K562 (cell line): ENCODE results near the gene GNAI2. TPM values are rescaled to one million over a fixed set of nuclear protein-coding genes. Genes with fewer than 3 reads are reported as not detected.

ENCODE experiments used
- ATAC-seq: fragments of 200-7000 bp; cut with Tn5 transposase; 3 replicates; pipeline ENCODE4 v1.9.1; 2020; ENCODE audit warnings: moderate library complexity
- BruUV-seq: library from RNA; stranded (reverse); fragments of 400-500 nt; replicated peaks from 2 replicates; lab custom pipeline; 2021; lab: Mats Ljungman, UMichigan
- CTCF ChIA-PET: fragments of 300-600 bp; formaldehyde crosslinking; extraction: SDS; loops from one replicate; lab custom pipeline; 2021; ENCODE audit warnings: low intra/inter-chr PET ratio; lab: Yijun Ruan, JAX
- POLR2A ChIA-PET: fragments of 300-600, 350-650 bp; sonication (Branson Sonifier 250); formaldehyde crosslinking; extraction: SDS; loops from one replicate; lab custom pipeline; 2021; ENCODE audit warnings: antibody characterized with exemption, inconsistent platforms; lab: Yijun Ruan, JAX
- DNase-seq, 4 experiments: peaks; one replicate each; pipeline versions ENCODE4 v3.0.0 to v3.0.0-alpha.2; 2011 to 2018; ENCODE audit warnings: low spot score in 3 of 4, mixed read lengths in 3 of 4; ENCODE audit errors: extremely low read depth in 1 of 4
- FAIRE-seq: peaks from 2 replicates; lab custom pipeline; 2011; peaks lifted over from hg19 to GRCh38; lab: Jason Lieb, UNC
- H2AFZ ChIP-seq: 2 replicates; pipeline ENCODE4 v1.6.0; 2011; ENCODE audit warnings: low read depth, low read length, control low read depth, inconsistent platforms
- H3K27ac ChIP-seq: fragments of 200-600 bp; 3 replicates; pipeline ENCODE4 v1.8.0; 2011; ENCODE audit warnings: low read depth, mild to moderate bottlenecking, control low read depth, inconsistent platforms, low read length, moderate library complexity, mixed read lengths; ENCODE audit errors: extremely low read depth
- H3K27me3 ChIP-seq, 2 experiments: fragments of 300-600 bp in 1 of 2; 2 replicates in 1 of 2; 3 replicates in 1 of 2; pipeline versions ENCODE4 v1.6.0 to v1.8.0; 2011; ENCODE audit warnings: inconsistent platforms in 2 of 2, low read length in 2 of 2, mild to moderate bottlenecking in 1 of 2, mixed read lengths in 1 of 2, moderate library complexity in 1 of 2; ENCODE audit not compliant: control insufficient read depth in 2 of 2, insufficient read depth in 2 of 2
- H3K36me3 ChIP-seq: fragments of 300-600 bp; 3 replicates; pipeline ENCODE4 v1.8.0; 2011; ENCODE audit warnings: mild to moderate bottlenecking, low read length, inconsistent platforms; ENCODE audit not compliant: control insufficient read depth, insufficient read depth
- H3K4me1 ChIP-seq, 2 experiments: fragments of 200-600 bp in 1 of 2; replicated peaks in 1 of 2; 2 replicates in 1 of 2; 3 replicates in 1 of 2; pipeline versions ENCODE4 v1.5.1 to v1.8.0; 2011; ENCODE audit warnings: inconsistent platforms in 2 of 2, low read length in 2 of 2, mild to moderate bottlenecking in 1 of 2, mixed read lengths in 1 of 2, moderate library complexity in 1 of 2; ENCODE audit not compliant: control insufficient read depth in 2 of 2, insufficient read depth in 2 of 2
- H3K4me2 ChIP-seq: 2 replicates; pipeline ENCODE4 v1.6.1; 2011; ENCODE audit warnings: low read length, control low read depth, inconsistent platforms, mixed read lengths; ENCODE audit not compliant: insufficient read depth
- H3K4me3 ChIP-seq: fragments of 200-600 bp; sonication (generic), shearing (Covaris generic); 2 replicates; pipeline ENCODE4 v1.5.1; 2016; ENCODE audit warnings: control low read depth, inconsistent platforms
- H3K79me2 ChIP-seq: fragments of 200-600 bp; 3 replicates; pipeline ENCODE4 v1.8.0; 2011; ENCODE audit warnings: low read length, inconsistent platforms; ENCODE audit not compliant: control insufficient read depth, insufficient read depth
- H3K9ac ChIP-seq, 2 experiments: 2 replicates each; pipeline versions ENCODE4 v1.6.0 to v1.6.1; 2011; ENCODE audit warnings: low read depth in 2 of 2, low read length in 2 of 2, control low read depth in 1 of 2, inconsistent platforms in 1 of 2, mild to moderate bottlenecking in 1 of 2, mixed read lengths in 1 of 2; ENCODE audit not compliant: insufficient read depth in 1 of 2
- H3K9me1 ChIP-seq: one replicate; pipeline ENCODE4 v1.6.0; 2011; ENCODE audit warnings: inconsistent platforms, mild to moderate bottlenecking, low read length, moderate library complexity; ENCODE audit not compliant: control insufficient read depth, insufficient read depth
- H3K9me3 ChIP-seq: replicated peaks from 2 replicates; pipeline ENCODE4 v1.5.1; 2011; ENCODE audit warnings: low read depth, low read length, inconsistent platforms; ENCODE audit not compliant: control insufficient read depth, insufficient read depth
- H4K20me1 ChIP-seq: replicated peaks from 2 replicates; pipeline ENCODE4 v1.6.1; 2011; ENCODE audit warnings: low read length, inconsistent platforms, mixed read lengths; ENCODE audit not compliant: control insufficient read depth, insufficient read depth
- ARID2 ChIP-seq: fragments of 450-650 bp; IDR thresholded peaks from 2 replicates; pipeline ENCODE4 v1.6.1; 2017; ENCODE audit warnings: antibody characterized with exemption, mild to moderate bottlenecking
- CBFA2T3 ChIP-seq: fragments of 450-650 bp; IDR thresholded peaks from 2 replicates; pipeline ENCODE4 v1.6.1; 2017
- DLX4 ChIP-seq: fragments of 250-450 bp; sonication (Bioruptor Pico); IDR thresholded peaks from 2 replicates; pipeline ENCODE4 v1.6.1; 2021; ENCODE audit warnings: mild to moderate bottlenecking
- ELF2 ChIP-seq: fragments of 250-450 bp; sonication (Bioruptor Pico); IDR thresholded peaks from 2 replicates; pipeline ENCODE4 v1.5.0; 2021; ENCODE audit warnings: mild to moderate bottlenecking
- JUND ChIP-seq, 2 experiments: IDR thresholded peaks; 2 replicates in 1 of 2; 3 replicates in 1 of 2; pipeline ENCODE4 v1.6.1; 2011; ENCODE audit warnings: borderline replicate concordance in 2 of 2, low read depth in 2 of 2, low read length in 2 of 2, improper control_type of control experiment in 1 of 2, missing biosample characterization in 1 of 2, missing genetic modification characterization in 1 of 2, missing genetic modification reagents in 1 of 2
- MTA2 ChIP-seq: fragments of 450-650 bp; IDR thresholded peaks from 2 replicates; pipeline ENCODE4 v1.6.1; 2016; ENCODE audit warnings: low read depth
- MYC ChIP-seq, 2 experiments: fragments of 250-450 bp in 1 of 2; sonication (Bioruptor Pico) in 1 of 2; IDR thresholded peaks; 2 replicates each; pipeline versions ENCODE4 v1.5.1 to v1.6.1; 2012 to 2021; ENCODE audit warnings: low read depth in 2 of 2, borderline replicate concordance in 1 of 2, improper control_type of control experiment in 1 of 2, low read length in 1 of 2, mild to moderate bottlenecking in 1 of 2, moderate library complexity in 1 of 2
- STAG1 ChIP-seq: sonication (generic); formaldehyde crosslinking; IDR thresholded peaks from 2 replicates; pipeline ENCODE4 v1.5.0; 2020; ENCODE audit warnings: missing genetic modification reagents, borderline replicate concordance
- TFAP4 ChIP-seq: sonication (generic); formaldehyde crosslinking; IDR thresholded peaks from 2 replicates; pipeline ENCODE4 v1.8.0; 2022; ENCODE audit warnings: missing genetic modification reagents, mild to moderate bottlenecking, moderate library complexity, borderline replicate concordance
- ZBTB34 ChIP-seq: fragments of 250-450 bp; sonication (Bioruptor Pico); IDR thresholded peaks from 2 replicates; pipeline ENCODE4 v1.8.0; 2021; ENCODE audit warnings: mild to moderate bottlenecking, moderate library complexity
- ZBTB8A ChIP-seq: fragments of 450-650 bp; IDR thresholded peaks from 2 replicates; pipeline ENCODE4 v1.6.1; 2018; ENCODE audit warnings: mild to moderate bottlenecking, moderate library complexity; ENCODE audit not compliant: partially characterized antibody
- ZNF12 ChIP-seq: sonication (generic); formaldehyde crosslinking; IDR thresholded peaks from 2 replicates; pipeline ENCODE4 v1.4.0; 2020; ENCODE audit warnings: mild to moderate bottlenecking, missing genetic modification reagents
- ZNF282 ChIP-seq: sonication (generic); formaldehyde crosslinking; IDR thresholded peaks from 2 replicates; pipeline ENCODE4 v1.8.1; 2023; ENCODE audit warnings: missing genetic modification reagents
- ZNF766 ChIP-seq: fragments of 200-800 bp; sonication (Bioruptor generic); conservative IDR thresholded peaks from 2 replicates; pipeline ENCODE4 v1.6.1; 2016; ENCODE audit warnings: missing genetic modification characterization, missing compliant biosample characterization
- ZNF830 ChIP-seq: fragments of 250-450 bp; sonication (Bioruptor Pico); IDR thresholded peaks from 2 replicates; pipeline ENCODE4 v1.5.0; 2021; ENCODE audit warnings: mild to moderate bottlenecking
- WGBS: fragments of 100-300 bp; shearing (Covaris generic); methylation state at CpG from one replicate; pipeline ENCODE4 v1.1.6; 2016; ENCODE audit warnings: low coverage, mixed read lengths; ENCODE audit not compliant: insufficient coverage; ENCODE audit errors: missing lambda C conversion rate; 5-methylcytosine and 5-hydroxymethylcytosine counted together
- in situ Hi-C: fragments of 300-500 bp; cut with MboI; formaldehyde crosslinking; loops from 4 replicates; pipeline ENCODE4 v1.15.0; 2018; ENCODE audit warnings: inconsistent platforms, mixed read lengths
- intact Hi-C: fragments of 100-400 bp; cut with micrococcal nuclease; formaldehyde crosslinking; loops from 2 replicates; pipeline ENCODE4 v1.14.2; 2022
- polyA plus RNA-seq, 8 experiments: library from polyadenylated mRNA; depleted of rRNA in 4 of 8; stranded (reverse) in 5 of 8; unstranded in 3 of 8; fragments of >200 nt; fragmentation: Nextera tagmentation in 2 of 8; fragmentation: Illumina TruSeq in 1 of 8; extraction: Ambion mirVana in 2 of 8; extraction: Trizol in 1 of 8; gene quantifications; 2 replicates each; pipeline versions ENCODE4 v1.2.1 to v1.2.3, GENCODE V29; 2011 to 2014; ENCODE audit warnings: inconsistent platforms in 1 of 8, missing spikeins in 1 of 8
- total RNA-seq, 7 experiments: library from RNA; depleted of rRNA in 6 of 7; stranded (reverse); fragments of >200 nt in 6 of 7; fragmentation: Illumina TruSeq in 2 of 7; extraction: Trizol in 2 of 7; gene quantifications; 2 replicates each; pipeline versions ENCODE4 v1.2.1 to v1.2.3, GENCODE V29; 2011 to 2021; ENCODE audit warnings: low replicate concordance in 1 of 7
- TF ChIP-seq, protein P1 (sequence below): fragments of 450-650 bp; formaldehyde crosslinking; IDR thresholded peaks from 2 replicates; pipeline ENCODE4 v1.4.0; 2020; ENCODE audit warnings: mild to moderate bottlenecking, moderate library complexity
- TF ChIP-seq, protein P2 (sequence below): IDR thresholded peaks from 2 replicates; pipeline ENCODE4 v1.6.1; 2011; ENCODE audit not compliant: insufficient read length; ENCODE audit errors: extremely low read depth

Gene GNAI2
- total and polyA plus RNA-seq, 9 of the 15 experiments (the other 6 are each of a cell fraction or from before 2014, with no cell fraction given) = 1.1 to 72.2 (median 42.7) TPM

DNA sequence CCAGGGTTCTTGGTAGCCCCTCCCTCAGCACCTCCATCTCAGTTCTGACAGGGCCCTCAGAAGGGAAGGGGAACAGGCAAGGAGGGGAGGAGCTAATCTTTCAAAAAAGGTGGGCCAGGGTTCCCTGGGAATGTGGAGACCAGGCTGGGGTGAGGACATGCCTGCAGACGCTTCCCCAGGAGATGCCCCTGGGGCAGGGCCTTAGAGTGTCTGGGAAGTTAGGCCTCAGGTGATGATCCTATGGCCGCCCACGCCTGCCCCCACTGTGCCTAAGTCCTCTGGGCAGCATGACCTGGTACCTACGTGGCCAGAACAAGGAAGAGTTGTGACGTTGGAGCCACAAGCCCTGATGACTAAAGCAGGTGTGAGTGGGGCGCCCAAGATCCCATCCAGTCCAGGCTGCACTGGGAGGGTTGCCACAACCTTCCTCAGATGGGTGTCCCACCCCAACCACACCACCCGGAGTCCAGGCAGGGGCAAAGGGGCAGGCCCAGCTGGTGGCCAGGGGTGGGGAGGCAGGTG is 29.0 kb downstream of the GNAI2 start:
- Histone ChIP-seq H3K9me1 (no peaks in the 10 kb centered on the region), H3K27me3 (no peaks in the 10 kb centered on the region), H3K36me3 (no peaks in the 10 kb centered on the region), H3K79me2 (peaks cover 3% of the 10 kb centered on the region; the same call in 1 of the 3 replicates), H3K4me3 (no peak overlapping the region), H3K4me2 (no peak overlapping the region), H3K4me1 (peaks cover 6 to 50% of the 10 kb centered on the region in 2 experiments; a peak in 4 of 5 replicates), H3K9ac (peak overlapping the region in 1 of 2 experiments; percentile 52; a peak in 2 of 4 replicates), H2AFZ (no peak overlapping the region), H4K20me1 (no peaks in the 10 kb centered on the region), H3K9me3 (no peaks in the 10 kb centered on the region), H3K27ac (no peak overlapping the region; the same call in 2 of the 3 replicates)
- no TSS peak for BruUV-seq
- FAIRE-seq (no peak), ATAC-seq (no peak), DNase-seq (no peak)
- CTCF ChIA-PET = no interaction called here
- in situ Hi-C loops = no loop called here
- POLR2A ChIA-PET = no interaction called here
- 58% methylated on average over 6 of the region's 7 CpGs for WGBS
- intact Hi-C loops = no loop called here
- TF ChIP-seq ZBTB8A (no peak), STAG1 (no peak), ZNF282 (no peak), ZNF830 (CRISPR knock-in tag) (no peak), CBFA2T3 (no peak), ZBTB34 (CRISPR knock-in tag) (no peak), ZNF766 (CRISPR knock-in tag) (no peak), JUND (IDR thresholded peaks at IDR 0.05; ENCODE audit: borderline replicate concordance, low read depth, low read length) (no peak), JUND (tag; IDR thresholded peaks at IDR 0.05; ENCODE audit: borderline replicate concordance, low read depth, low read length) (no peak), MYC (IDR thresholded peaks at IDR 0.05; ENCODE audit: low read depth, low read length) (no peak), MYC (CRISPR knock-in tag; IDR thresholded peaks at IDR 0.05; ENCODE audit: borderline replicate concordance, low read depth) (no peak), ARID2 (no peak), DLX4 (CRISPR knock-in tag) (no peak), ZNF12 (CRISPR knock-in tag) (no peak), ELF2 (no peak), MTA2 (no peak), TFAP4 (no peak)
- TF ChIP-seq, protein P1, sequence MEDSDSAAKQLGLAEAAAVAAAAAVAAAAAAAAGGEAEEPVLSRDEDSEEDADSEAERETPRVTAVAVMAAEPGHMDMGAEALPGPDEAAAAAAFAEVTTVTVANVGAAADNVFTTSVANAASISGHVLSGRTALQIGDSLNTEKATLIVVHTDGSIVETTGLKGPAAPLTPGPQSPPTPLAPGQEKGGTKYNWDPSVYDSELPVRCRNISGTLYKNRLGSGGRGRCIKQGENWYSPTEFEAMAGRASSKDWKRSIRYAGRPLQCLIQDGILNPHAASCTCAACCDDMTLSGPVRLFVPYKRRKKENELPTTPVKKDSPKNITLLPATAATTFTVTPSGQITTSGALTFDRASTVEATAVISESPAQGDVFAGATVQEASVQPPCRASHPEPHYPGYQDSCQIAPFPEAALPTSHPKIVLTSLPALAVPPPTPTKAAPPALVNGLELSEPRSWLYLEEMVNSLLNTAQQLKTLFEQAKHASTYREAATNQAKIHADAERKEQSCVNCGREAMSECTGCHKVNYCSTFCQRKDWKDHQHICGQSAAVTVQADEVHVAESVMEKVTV (CRISPR knock-in tag) = no peak
- TF ChIP-seq, protein P2, sequence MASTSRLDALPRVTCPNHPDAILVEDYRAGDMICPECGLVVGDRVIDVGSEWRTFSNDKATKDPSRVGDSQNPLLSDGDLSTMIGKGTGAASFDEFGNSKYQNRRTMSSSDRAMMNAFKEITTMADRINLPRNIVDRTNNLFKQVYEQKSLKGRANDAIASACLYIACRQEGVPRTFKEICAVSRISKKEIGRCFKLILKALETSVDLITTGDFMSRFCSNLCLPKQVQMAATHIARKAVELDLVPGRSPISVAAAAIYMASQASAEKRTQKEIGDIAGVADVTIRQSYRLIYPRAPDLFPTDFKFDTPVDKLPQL = no peak
